ENCODE results near the gene CASZ1.

- no peak for TF ChIP-seq POLR2A (IDR thresholded peaks at IDR 0.05)
- TF ChIP-seq, protein P1, sequence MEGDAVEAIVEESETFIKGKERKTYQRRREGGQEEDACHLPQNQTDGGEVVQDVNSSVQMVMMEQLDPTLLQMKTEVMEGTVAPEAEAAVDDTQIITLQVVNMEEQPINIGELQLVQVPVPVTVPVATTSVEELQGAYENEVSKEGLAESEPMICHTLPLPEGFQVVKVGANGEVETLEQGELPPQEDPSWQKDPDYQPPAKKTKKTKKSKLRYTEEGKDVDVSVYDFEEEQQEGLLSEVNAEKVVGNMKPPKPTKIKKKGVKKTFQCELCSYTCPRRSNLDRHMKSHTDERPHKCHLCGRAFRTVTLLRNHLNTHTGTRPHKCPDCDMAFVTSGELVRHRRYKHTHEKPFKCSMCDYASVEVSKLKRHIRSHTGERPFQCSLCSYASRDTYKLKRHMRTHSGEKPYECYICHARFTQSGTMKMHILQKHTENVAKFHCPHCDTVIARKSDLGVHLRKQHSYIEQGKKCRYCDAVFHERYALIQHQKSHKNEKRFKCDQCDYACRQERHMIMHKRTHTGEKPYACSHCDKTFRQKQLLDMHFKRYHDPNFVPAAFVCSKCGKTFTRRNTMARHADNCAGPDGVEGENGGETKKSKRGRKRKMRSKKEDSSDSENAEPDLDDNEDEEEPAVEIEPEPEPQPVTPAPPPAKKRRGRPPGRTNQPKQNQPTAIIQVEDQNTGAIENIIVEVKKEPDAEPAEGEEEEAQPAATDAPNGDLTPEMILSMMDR (IDR thresholded peaks at IDR 0.05): no peak
Measured at GRCh38 chr1:10697621-10698160, 98.8 kb downstream of the CASZ1 start.

All from lower leg skin (tissue), 3 donors.